Caco-2 (cell line): Measurements from ENCODE around the gene EHMT1. TPM values are rescaled to one million over a fixed set of nuclear protein-coding genes. Genes with fewer than 3 reads are reported as not detected.

Experiments used
- BruUV-seq: library from RNA; stranded (reverse); fragments of 400-500 nt; replicated peaks from 2 replicates; lab custom pipeline; 2021; lab: Mats Ljungman, UMichigan
- CTCF ChIA-PET: fragments of 300-600 bp; sonication (Branson Sonifier 250); formaldehyde crosslinking; loops from one replicate; lab custom pipeline; 2022; ENCODE audit warnings: antibody characterized with exemption; lab: Charles Lee
- POLR2A ChIA-PET: fragments of 300-600 bp; sonication (Branson Sonifier 250); formaldehyde crosslinking; loops from one replicate; lab custom pipeline; 2022; ENCODE audit warnings: antibody characterized with exemption; lab: Charles Lee
- DNase-seq, 2 experiments: peaks; one replicate each; pipeline versions ENCODE4 v3.0.0 to v3.0.0-alpha.2; 2020 to 2022
- H3K27me3 ChIP-seq: replicated peaks from 2 replicates; pipeline ENCODE4 v1.6.0; 2011; ENCODE audit warnings: low read length; ENCODE audit not compliant: control insufficient read depth, insufficient read depth
- H3K36me3 ChIP-seq: 2 replicates; pipeline ENCODE4 v1.5.1; 2011; ENCODE audit warnings: low read length; ENCODE audit not compliant: control insufficient read depth, insufficient read depth
- H3K4me1 ChIP-seq: fragments of 250-450 bp; sonication (Bioruptor Pico); 2 replicates; pipeline ENCODE4 v1.5.1; 2020; ENCODE audit warnings: mild to moderate bottlenecking
- H3K4me3 ChIP-seq: 2 replicates; pipeline ENCODE4 v1.5.1; 2011; ENCODE audit warnings: low read depth, mild to moderate bottlenecking, control low read depth, low read length
- H3K9me3 ChIP-seq: fragments of 250-450 bp; sonication (Bioruptor Pico); 2 replicates; pipeline ENCODE4 v1.5.1; 2020; ENCODE audit warnings: mild to moderate bottlenecking, moderate library complexity
- H3K27ac Mint-ChIP-seq: one replicate; pipeline ENCODE4 v1.8.0; 2022; ENCODE audit warnings: mixed read lengths; ENCODE audit not compliant: unreplicated experiment
- H3K27me3 Mint-ChIP-seq: one replicate; pipeline ENCODE4 v1.8.0; 2022; ENCODE audit warnings: mixed read lengths; ENCODE audit not compliant: insufficient read depth, unreplicated experiment
- H3K36me3 Mint-ChIP-seq: one replicate; pipeline ENCODE4 v1.8.0; 2022; ENCODE audit warnings: mild to moderate bottlenecking, mixed read lengths; ENCODE audit not compliant: insufficient read depth, unreplicated experiment
- H3K4me1 Mint-ChIP-seq: one replicate; pipeline ENCODE4 v1.8.0; 2022; ENCODE audit warnings: low read depth, mixed read lengths; ENCODE audit not compliant: unreplicated experiment
- H3K4me3 Mint-ChIP-seq: one replicate; pipeline ENCODE4 v1.8.0; 2022; ENCODE audit warnings: mild to moderate bottlenecking, moderate library complexity, mixed read lengths; ENCODE audit not compliant: unreplicated experiment
- H3K9me3 Mint-ChIP-seq: one replicate; pipeline ENCODE4 v1.8.0; 2022; ENCODE audit warnings: mixed read lengths; ENCODE audit not compliant: unreplicated experiment
- CTCF ChIP-seq, 2 experiments: fragments of 200-600 bp in 1 of 2; IDR thresholded peaks; 1 replicate in 1 of 2; 2 replicates in 1 of 2; pipeline versions ENCODE4 v1.5.1 to v1.8.0; 2011 to 2022; ENCODE audit warnings: antibody characterized with exemption in 1 of 2, control low read depth in 1 of 2, inconsistent platforms in 1 of 2, low read depth in 1 of 2, low read length in 1 of 2, mild to moderate bottlenecking in 1 of 2, moderate library complexity in 1 of 2; ENCODE audit not compliant: insufficient read depth in 1 of 2, severe bottlenecking in 1 of 2, unreplicated experiment in 1 of 2
- intact Hi-C: fragments of 100-400 bp; cut with micrococcal nuclease; formaldehyde crosslinking; loops from one replicate; pipeline ENCODE4 v1.10.0; 2022; ENCODE audit not compliant: unreplicated experiment
- total RNA-seq: library from RNA; stranded (reverse); gene quantifications from 2 replicates; pipeline ENCODE4 v1.2.3, GENCODE V29; 2022

Gene EHMT1
- total RNA-seq, 1 experiment from 2014 or later: 92.9 TPM

DNA sequence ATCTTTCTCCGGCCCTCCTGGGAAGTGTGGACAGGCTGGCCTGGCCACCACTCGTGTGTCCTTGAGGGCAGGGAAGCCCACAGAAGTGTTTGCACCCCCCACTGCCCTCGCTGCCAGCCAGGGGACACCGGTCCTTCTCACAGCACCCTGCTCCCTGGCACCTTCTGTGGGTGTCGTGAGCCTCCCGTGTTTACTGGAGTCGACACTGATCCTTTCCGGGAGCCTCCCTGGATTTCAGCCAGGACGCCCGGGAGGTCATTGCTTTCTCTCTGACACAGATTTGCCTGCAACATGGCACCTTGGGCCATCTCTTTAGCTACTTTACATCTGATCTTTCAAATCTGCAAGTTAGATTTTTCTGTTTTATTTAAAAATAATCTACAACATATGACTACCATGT is 138.3 kb downstream of the EHMT1 start:
- intact Hi-C loops: no loop called here
- POLR2A ChIA-PET: no interaction called here
- Mint-ChIP-seq H3K27ac (no peak overlapping the region), H3K4me3 (no peak overlapping the region), H3K4me1 (no peaks in the 10 kb centered on the region), H3K36me3 (peaks cover 75% of the 10 kb centered on the region), H3K9me3 (no peaks in the 10 kb centered on the region), H3K27me3 (no peaks in the 10 kb centered on the region)
- Histone ChIP-seq H3K27me3 (no peaks in the 10 kb centered on the region), H3K9me3 (no peaks in the 10 kb centered on the region), H3K4me1 (no peaks in the 10 kb centered on the region), H3K4me3 (no peak overlapping the region), H3K36me3 (no peaks in the 10 kb centered on the region)
- CTCF ChIA-PET: no interaction called here
- TF ChIP-seq CTCF (IDR thresholded peaks at IDR 0.05; ENCODE audit: insufficient read depth in 1 of 2, low read depth in 1 of 2, low read length in 1 of 2, severe bottlenecking in 1 of 2, unreplicated experiment in 1 of 2): no peak
- DNase-seq: no peak
- BruUV-seq: no TSS peak

DNA sequence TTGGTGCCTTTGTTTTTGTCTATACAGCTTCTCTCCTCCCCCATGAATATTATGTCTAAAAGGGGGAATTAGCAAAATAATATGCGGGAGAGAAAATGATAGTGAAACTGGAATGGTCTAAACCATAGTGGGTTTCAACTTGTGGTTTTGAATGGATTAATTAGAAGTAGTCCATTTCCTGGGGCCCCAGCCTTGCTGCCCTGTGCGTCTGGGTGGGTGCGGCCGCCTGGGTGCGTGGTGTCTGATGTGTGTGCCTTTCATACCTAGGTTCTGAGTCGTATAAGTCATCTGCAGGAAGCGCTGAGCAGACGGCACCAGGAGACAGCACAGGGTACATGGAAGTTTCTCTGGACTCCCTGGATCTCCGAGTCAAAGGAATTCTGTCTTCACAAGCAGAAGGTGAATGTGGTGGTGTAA is 138.8 kb downstream of the EHMT1 start:
- H3K4me1 ChIP-seq: no peaks in the 10 kb centered on the region
- H3K9me3 ChIP-seq: no peaks in the 10 kb centered on the region
- no peak overlapping the region for H3K4me3 ChIP-seq
- no peaks in the 10 kb centered on the region for H3K9me3 Mint-ChIP-seq
- H3K4me1 Mint-ChIP-seq: no peaks in the 10 kb centered on the region
- H3K36me3 ChIP-seq: peaks cover under 1% of the 10 kb centered on the region; the same call in 1 of the 2 replicates
- no peak overlapping the region for H3K4me3 Mint-ChIP-seq
- intact Hi-C loops: no loop called here
- H3K36me3 Mint-ChIP-seq: peaks cover 75% of the 10 kb centered on the region
- H3K27me3 ChIP-seq: no peaks in the 10 kb centered on the region
- POLR2A ChIA-PET: no interaction called here
- BruUV-seq: no TSS peak
- CTCF ChIA-PET: no interaction called here
- no peaks in the 10 kb centered on the region for H3K27me3 Mint-ChIP-seq
- H3K27ac Mint-ChIP-seq: no peak overlapping the region
- DNase-seq: no peak
- TF ChIP-seq CTCF (IDR thresholded peaks at IDR 0.05; ENCODE audit: insufficient read depth in 1 of 2, low read depth in 1 of 2, low read length in 1 of 2, severe bottlenecking in 1 of 2, unreplicated experiment in 1 of 2): no peak

- no TSS peak for BruUV-seq
- no peak for DNase-seq
- Mint-ChIP-seq H3K4me1 (no peaks in the 10 kb centered on the region), H3K4me3 (no peak overlapping the region), H3K9me3 (no peaks in the 10 kb centered on the region), H3K36me3 (peaks cover 74% of the 10 kb centered on the region), H3K27ac (no peak overlapping the region), H3K27me3 (no peaks in the 10 kb centered on the region)
- H3K27me3 ChIP-seq: no peaks in the 10 kb centered on the region
- no peaks in the 10 kb centered on the region for H3K4me1 ChIP-seq
- ChIA-PET POLR2A (no interaction called here), CTCF (no interaction called here)
- intact Hi-C loops: no loop called here
- peaks cover 1% of the 10 kb centered on the region for H3K36me3 ChIP-seq
- no peaks in the 10 kb centered on the region for H3K9me3 ChIP-seq
- TF ChIP-seq CTCF (IDR thresholded peaks at IDR 0.05; ENCODE audit: insufficient read depth in 1 of 2, low read depth in 1 of 2, low read length in 1 of 2, severe bottlenecking in 1 of 2, unreplicated experiment in 1 of 2): no peak
- H3K4me3 ChIP-seq: no peak overlapping the region
These were observed 139.3 kb downstream of the EHMT1 start for GRCh38 chr9:137758067-137758466.
